Chondrocyte (in vitro differentiated cells): ENCODE data around the gene PTPRN2. TPM values are rescaled to one million over a fixed set of nuclear protein-coding genes. Genes with fewer than 3 reads are reported as not detected.

ENCODE experiments used
- DNase-seq: peaks from one replicate; pipeline ENCODE4 v3.0.0; 2021; ENCODE audit warnings: mixed read lengths, low spot score
- H3K27ac Mint-ChIP-seq: one replicate; pipeline ENCODE4 v1.8.0; 2021; ENCODE audit warnings: mild to moderate bottlenecking, moderate library complexity, mixed read lengths; ENCODE audit not compliant: unreplicated experiment
- H3K27me3 Mint-ChIP-seq: 2 replicates; pipeline ENCODE4 v1.8.0; 2021; ENCODE audit warnings: low read depth, mixed read lengths
- H3K36me3 Mint-ChIP-seq: 2 replicates; pipeline ENCODE4 v1.8.0; 2021; ENCODE audit warnings: low read depth, mixed read lengths
- H3K4me1 Mint-ChIP-seq: 2 replicates; pipeline ENCODE4 v1.8.0; 2021; ENCODE audit warnings: low read depth, mild to moderate bottlenecking, mixed read lengths
- H3K4me3 Mint-ChIP-seq: one replicate; pipeline ENCODE4 v1.8.0; 2021; ENCODE audit warnings: mild to moderate bottlenecking, moderate library complexity, mixed read lengths; ENCODE audit not compliant: unreplicated experiment
- H3K9me3 Mint-ChIP-seq: 2 replicates; pipeline ENCODE4 v1.8.0; 2021; ENCODE audit warnings: low read depth, mixed read lengths
- CTCF ChIP-seq: fragments of 200-600 bp; sonication (generic); IDR thresholded peaks from 2 replicates; pipeline ENCODE4 v1.5.0; 2021; ENCODE audit warnings: antibody characterized with exemption, mild to moderate bottlenecking, moderate library complexity
- total RNA-seq: library from RNA; stranded (reverse); gene quantifications from 3 replicates; pipeline ENCODE4 v1.2.1, GENCODE V29; 2021

Gene PTPRN2
- total RNA-seq, 1 donor from 2014 or later: 0.30 TPM

- peak; percentile 57 for DNase-seq
- Mint-ChIP-seq H3K4me1 (no peaks in the 10 kb centered on the region), H3K36me3 (no peaks in the 10 kb centered on the region), H3K27ac (no peak overlapping the region), H3K9me3 (no peaks in the 10 kb centered on the region), H3K27me3 (peaks cover 2% of the 10 kb centered on the region), H3K4me3 (no peak overlapping the region)
- TF ChIP-seq CTCF: no peak
These were observed 23.5 kb downstream of the PTPRN2 start for GRCh38 chr7:158563911-158564662.

- H3K4me1 Mint-ChIP-seq: no peaks in the 10 kb centered on the region
- H3K9me3 Mint-ChIP-seq: no peaks in the 10 kb centered on the region
- H3K36me3 Mint-ChIP-seq: no peaks in the 10 kb centered on the region
- no peak overlapping the region for H3K27ac Mint-ChIP-seq
- no peak overlapping the region for H3K4me3 Mint-ChIP-seq
- TF ChIP-seq CTCF: no peak
- H3K27me3 Mint-ChIP-seq: peaks cover 2% of the 10 kb centered on the region
- DNase-seq: no peak
These were observed 24.6 kb downstream of the PTPRN2 start for GRCh38 chr7:158563051-158563450.

- Mint-ChIP-seq H3K27ac (no peak overlapping the region), H3K9me3 (no peaks in the 10 kb centered on the region), H3K27me3 (peaks cover 2% of the 10 kb centered on the region), H3K36me3 (no peaks in the 10 kb centered on the region), H3K4me1 (no peaks in the 10 kb centered on the region), H3K4me3 (no peak overlapping the region)
- DNase-seq: peak; percentile 29
- no peak for TF ChIP-seq CTCF
These were observed 25.1 kb downstream of the PTPRN2 start for GRCh38 chr7:158562517-158562916.

- Mint-ChIP-seq H3K4me3 (no peak overlapping the region), H3K9me3 (no peaks in the 10 kb centered on the region), H3K27ac (no peak overlapping the region), H3K4me1 (no peaks in the 10 kb centered on the region), H3K36me3 (no peaks in the 10 kb centered on the region), H3K27me3 (peaks cover 2% of the 10 kb centered on the region)
- no peak for TF ChIP-seq CTCF
- DNase-seq: peak; percentile 69
These were observed 26.0 kb downstream of the PTPRN2 start for GRCh38 chr7:158561659-158562058.

GRCh38 chr7:158560386-158560785 lies 27.2 kb downstream of the PTPRN2 start:
- no peaks in the 10 kb centered on the region for H3K36me3 Mint-ChIP-seq
- DNase-seq: peak; percentile 77
- no peaks in the 10 kb centered on the region for H3K4me1 Mint-ChIP-seq
- H3K27ac Mint-ChIP-seq: no peak overlapping the region
- no peak overlapping the region for H3K4me3 Mint-ChIP-seq
- peaks cover 4% of the 10 kb centered on the region for H3K9me3 Mint-ChIP-seq
- peaks cover 2% of the 10 kb centered on the region for H3K27me3 Mint-ChIP-seq
- TF ChIP-seq CTCF: no peak
